ENCODE data around the gene FAM3B. TPM values are rescaled to one million over a fixed set of nuclear protein-coding genes. Genes with fewer than 3 reads are reported as not detected.

The FAM3B gene, protein sequence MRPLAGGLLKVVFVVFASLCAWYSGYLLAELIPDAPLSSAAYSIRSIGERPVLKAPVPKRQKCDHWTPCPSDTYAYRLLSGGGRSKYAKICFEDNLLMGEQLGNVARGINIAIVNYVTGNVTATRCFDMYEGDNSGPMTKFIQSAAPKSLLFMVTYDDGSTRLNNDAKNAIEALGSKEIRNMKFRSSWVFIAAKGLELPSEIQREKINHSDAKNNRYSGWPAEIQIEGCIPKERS
- total RNA-seq (ENCODE audit: low replicate concordance): not detected in 2 replicates

DNA sequence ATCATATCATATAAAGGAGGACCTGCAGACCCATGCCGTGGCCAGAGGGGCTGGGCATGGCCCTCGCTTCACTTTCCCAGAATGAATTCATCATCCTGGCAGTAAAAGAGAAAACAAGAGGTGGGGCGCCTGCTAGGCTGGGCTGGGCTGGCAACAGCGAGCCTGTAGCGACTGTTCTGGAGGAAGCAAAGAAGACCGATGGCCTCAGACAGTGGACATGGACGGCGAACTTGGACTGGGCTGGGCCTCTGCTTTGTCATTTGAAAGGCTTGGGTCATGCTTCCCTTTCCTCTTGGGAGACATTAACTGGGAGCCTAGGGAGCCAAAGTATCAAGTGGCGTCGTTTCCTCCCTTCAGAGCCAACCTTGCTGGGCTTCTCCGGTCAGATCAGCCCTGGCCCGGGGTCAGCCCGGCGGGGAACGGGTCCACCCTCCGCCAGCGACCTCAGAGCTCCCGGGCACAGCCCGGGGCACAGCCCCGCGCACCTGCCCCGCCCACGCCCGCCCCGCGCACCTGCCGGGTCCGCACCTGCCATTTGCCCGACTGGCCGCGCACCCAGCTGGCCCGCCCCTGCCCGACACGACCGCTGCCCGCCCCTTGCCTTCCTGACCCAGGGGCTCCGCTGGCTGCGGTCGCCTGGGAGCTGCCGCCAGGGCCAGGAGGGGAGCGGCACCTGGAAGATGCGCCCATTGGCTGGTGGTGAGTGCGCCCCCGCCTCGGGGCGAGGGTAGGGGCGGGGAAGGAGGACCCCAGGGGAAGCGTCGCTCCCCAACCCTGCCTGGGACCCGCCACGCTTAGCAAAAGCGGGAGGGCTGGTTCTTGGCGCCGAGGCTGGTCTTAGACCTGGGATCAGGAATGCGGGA lies at the start of gene FAM3B:
Gene FAM3B (plus strand): TSS at position 602 of the 863 bp plus-strand sequence. CDS start 79 bp downstream, at position 681.

DNA sequence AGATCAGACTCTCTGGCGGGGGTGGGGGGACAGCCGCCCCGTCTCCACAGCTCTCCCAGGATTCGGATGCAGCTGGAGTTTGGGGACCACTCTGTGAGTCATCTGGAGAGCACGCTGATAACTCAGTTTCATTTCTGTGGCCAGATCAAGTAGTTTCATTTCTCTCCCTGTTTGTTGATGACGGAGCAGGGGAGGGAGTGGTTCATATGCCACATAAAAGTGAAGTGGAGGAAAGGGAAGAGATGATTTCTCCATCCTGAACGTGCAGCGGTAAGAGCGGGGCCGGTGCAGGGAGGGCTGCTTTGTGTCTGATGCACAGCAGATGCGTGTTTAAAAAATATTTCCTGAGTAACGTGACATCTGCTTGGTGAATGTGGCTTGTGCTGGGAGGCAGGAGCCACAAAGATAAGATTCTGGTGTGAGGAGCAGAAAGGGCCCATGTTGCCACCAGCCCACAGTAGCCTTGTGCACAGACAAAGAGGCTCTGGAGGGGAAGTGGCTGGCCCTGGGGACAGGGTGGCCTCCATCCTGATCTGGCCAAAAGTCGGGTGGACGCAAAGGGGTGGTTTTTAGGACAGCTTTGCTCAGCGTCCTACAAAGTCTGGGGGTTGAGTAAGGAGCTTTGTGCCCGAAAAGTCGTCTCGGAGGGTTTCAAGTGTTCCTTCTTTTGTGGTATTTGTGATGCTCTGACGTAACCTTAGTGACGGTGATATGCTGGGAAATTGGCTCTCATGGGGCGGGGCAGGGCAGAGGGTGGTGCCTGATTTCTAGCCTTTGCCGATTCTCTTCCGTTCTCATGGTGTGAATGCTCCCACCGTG lies 45.4 kb downstream of the FAM3B start, which contains the start of gene MX2:
Gene MX2 (plus strand): TSS at position 242 of the 819 bp plus-strand sequence. CDS start 14,880 bp downstream, outside the sequence.

Other genes starting within 250 kb of the FAM3B start
- 16.0 and 75.2 TPM in 2 replicates for gene BACE2, start 148.6 kb upstream of the FAM3B start, total RNA-seq (ENCODE audit: low replicate concordance)
- 0.60 and 2.5 TPM in 2 replicates for gene MX2, start 45.2 kb downstream of the FAM3B start, total RNA-seq (ENCODE audit: low replicate concordance)
- gene MX1, start 109.4 kb downstream of the FAM3B start, total RNA-seq (ENCODE audit: low replicate concordance): 4.8 and 6.3 TPM in 2 replicates
- gene TMPRSS2, start 191.4 kb downstream of the FAM3B start, total RNA-seq (ENCODE audit: low replicate concordance): not detected in 2 replicates

Measured in smooth muscle cell of the coronary artery (primary cell).